CD14-positive monocyte (primary cell): Measurements from ENCODE around the gene C1S. TPM values are rescaled to one million over a fixed set of nuclear protein-coding genes. Genes with fewer than 3 reads are reported as not detected.

Experiments
- DNase-seq, 3 donors: peaks; one replicate each; pipeline ENCODE4 v3.0.0-alpha.2; 2011 to 2022
- H2AFZ ChIP-seq: 2 replicates; pipeline ENCODE4 v1.6.0; 2012; ENCODE audit warnings: mild to moderate bottlenecking, low read depth, low read length, inconsistent platforms; ENCODE audit not compliant: insufficient read depth, poor library complexity, severe bottlenecking
- H3K27ac ChIP-seq, 2 donors: 1 replicate in 1 of 2; 2 replicates in 1 of 2; pipeline ENCODE4 v1.5.1; 2012 to 2013; ENCODE audit warnings: low read length in 2 of 2, control low read depth in 1 of 2, inconsistent platforms in 1 of 2, low read depth in 1 of 2, mild to moderate bottlenecking in 1 of 2
- H3K27me3 ChIP-seq, 2 donors: one replicate each; pipeline versions ENCODE4 v1.6.0 to v1.6.1; 2011 to 2013; ENCODE audit warnings: low read length in 2 of 2; ENCODE audit not compliant: control insufficient read depth in 2 of 2, insufficient read depth in 2 of 2
- H3K36me3 ChIP-seq, 2 donors: replicated peaks in 1 of 2; 1 replicate in 1 of 2; 2 replicates in 1 of 2; pipeline versions ENCODE4 v1.5.1 to v1.6.1; 2012 to 2013; ENCODE audit warnings: low read length in 2 of 2, control low read depth in 1 of 2, inconsistent platforms in 1 of 2, mild to moderate bottlenecking in 1 of 2; ENCODE audit not compliant: insufficient read depth in 2 of 2, control insufficient read depth in 1 of 2
- H3K4me1 ChIP-seq, 2 donors: 1 replicate in 1 of 2; 2 replicates in 1 of 2; pipeline versions ENCODE4 v1.5.1 to v1.6.1; 2012 to 2013; ENCODE audit warnings: low read length in 2 of 2, control low read depth in 1 of 2, inconsistent platforms in 1 of 2, mild to moderate bottlenecking in 1 of 2, moderate library complexity in 1 of 2; ENCODE audit not compliant: insufficient read depth in 2 of 2, control insufficient read depth in 1 of 2
- H3K4me2 ChIP-seq: replicated peaks from 2 replicates; pipeline ENCODE3; 2012; ENCODE audit warnings: low read length, moderate library complexity, mild to moderate bottlenecking; ENCODE audit not compliant: poor library complexity, severe bottlenecking; ENCODE audit errors: extremely low read depth
- H3K4me3 ChIP-seq, 3 experiments: fragments of 200-600 bp in 1 of 3; sonication (generic) in 1 of 3; replicated peaks in 1 of 3; 1 replicate in 2 of 3; 2 replicates in 1 of 3; pipeline ENCODE4 v1.5.1; 2011 to 2013; ENCODE audit warnings: low read length in 3 of 3, mild to moderate bottlenecking in 3 of 3, control low read depth in 2 of 3, low read depth in 2 of 3, inconsistent platforms in 1 of 3, moderate library complexity in 1 of 3
- H3K79me2 ChIP-seq: 2 replicates; pipeline ENCODE4 v1.6.0; 2012; ENCODE audit warnings: mild to moderate bottlenecking, control low read depth, inconsistent platforms, low read length, moderate library complexity; ENCODE audit not compliant: insufficient read depth
- H3K9ac ChIP-seq: 2 replicates; pipeline ENCODE4 v1.6.0; 2017; ENCODE audit warnings: low read length, mild to moderate bottlenecking; ENCODE audit not compliant: insufficient read depth, poor library complexity, severe bottlenecking
- H3K9me3 ChIP-seq, 2 donors: replicated peaks in 1 of 2; 1 replicate in 1 of 2; 2 replicates in 1 of 2; pipeline versions ENCODE4 v1.5.1 to v1.6.1; 2012 to 2013; ENCODE audit warnings: low read length in 2 of 2, control low read depth in 1 of 2; ENCODE audit not compliant: control insufficient read depth in 1 of 2, insufficient read depth in 1 of 2
- H4K20me1 ChIP-seq: 2 replicates; pipeline ENCODE4 v1.6.0; 2012; ENCODE audit warnings: mild to moderate bottlenecking, low read length, control low read depth, moderate library complexity; ENCODE audit not compliant: insufficient read depth
- H3K27ac Mint-ChIP-seq, 7 donors: one replicate each; pipeline ENCODE4 v1.8.0; 2020; ENCODE audit warnings: mild to moderate bottlenecking in 7 of 7, mixed read lengths in 7 of 7, moderate library complexity in 6 of 7, inconsistent platforms in 2 of 7
- H3K27me3 Mint-ChIP-seq, 3 donors: one replicate each; pipeline ENCODE4 v1.8.0; 2021 to 2022; ENCODE audit warnings: low read depth in 3 of 3, mild to moderate bottlenecking in 3 of 3, mixed read lengths in 3 of 3, moderate library complexity in 3 of 3, inconsistent platforms in 1 of 3
- H3K36me3 Mint-ChIP-seq, 2 donors: one replicate each; pipeline ENCODE4 v1.8.0; 2020; ENCODE audit warnings: mixed read lengths in 2 of 2, inconsistent platforms in 1 of 2, mild to moderate bottlenecking in 1 of 2
- H3K4me1 Mint-ChIP-seq: one replicate; pipeline ENCODE4 v1.8.0; 2020; ENCODE audit warnings: mild to moderate bottlenecking, mixed read lengths
- H3K4me3 Mint-ChIP-seq, 2 donors: one replicate each; pipeline ENCODE4 v1.8.0; 2020; ENCODE audit warnings: mild to moderate bottlenecking in 2 of 2, mixed read lengths in 2 of 2, moderate library complexity in 1 of 2
- H3K9me3 Mint-ChIP-seq, 7 donors: one replicate each; pipeline ENCODE4 v1.8.0; 2020 to 2022; ENCODE audit warnings: mixed read lengths in 7 of 7, mild to moderate bottlenecking in 6 of 7, moderate library complexity in 6 of 7, inconsistent platforms in 2 of 7
- CTCF ChIP-seq: fragments of 200-600 bp; IDR thresholded peaks from one replicate; pipeline ENCODE4 v1.8.0; 2022; ENCODE audit warnings: antibody characterized with exemption, mild to moderate bottlenecking
- WGBS: methylation state at CpG from one replicate; pipeline ENCODE4 v1.1.5; 2013; ENCODE audit warnings: missing lambda C conversion rate; ENCODE audit not compliant: insufficient coverage; 5-methylcytosine and 5-hydroxymethylcytosine counted together
- intact Hi-C, 2 donors: fragments of 100-400 bp; cut with micrococcal nuclease; formaldehyde crosslinking; loops; one replicate each; pipeline versions ENCODE4 v1.15.0 to v1.15.1; 2023
- polyA plus RNA-seq, 3 donors: library from polyadenylated mRNA; depleted of rRNA in 1 of 3; unstranded in 2 of 3; stranded (reverse) in 1 of 3; fragments of 300-500 nt in 2 of 3; fragments of >200 nt in 1 of 3; fragmentation: Illumina TruSeq in 2 of 3; gene quantifications; 1 replicate in 2 of 3; 2 replicates in 1 of 3; pipeline ENCODE4 v1.2.3, GENCODE V29; 2012 to 2021

C1S gene
- polyA plus RNA-seq, 3 donors = 1.00 TPM; not detected in 2

GRCh38 chr12:7099290-7099996 lies 38.9 kb downstream of the C1S start:
- intact Hi-C loops = loop anchor here in 1 of 2 donors (10.0 kb wide), 1 partner anchor 75 kb away; no protein-coding TSS in a partner anchor
- H3K27me3 ChIP-seq = no peaks in the 10 kb centered on the region
- no peak overlapping the region for H3K9ac ChIP-seq
- no peak overlapping the region for H2AFZ ChIP-seq
- Mint-ChIP-seq H3K4me3 (peak overlapping the region in 1 of 2 donors; percentile 40), H3K27ac (peak overlapping the region in 4 of 7 donors; percentile 3 to 80 (median 43)), H3K27me3 (peaks cover 3 to 5% (median 4%) of the 10 kb centered on the region in 3 donors), H3K4me1 (peaks cover 16% of the 10 kb centered on the region), H3K36me3 (peaks cover 51 to 52% of the 10 kb centered on the region in 2 donors), H3K9me3 (no peaks in the 10 kb centered on the region)
- H3K9me3 ChIP-seq = no peaks in the 10 kb centered on the region
- no peak for TF ChIP-seq CTCF
- peaks cover 18 to 56% of the 10 kb centered on the region in 2 donors for H3K36me3 ChIP-seq
- peak; percentile 18 to 39 (median 32) for DNase-seq
- H3K4me3 ChIP-seq = no peak overlapping the region
- H3K4me2 ChIP-seq = no peak overlapping the region
- peak overlapping the region in 1 of 2 donors; percentile 25 for H3K27ac ChIP-seq
- WGBS = 85% methylated on average over 8 of the region's 9 CpGs
- no peaks in the 10 kb centered on the region for H3K79me2 ChIP-seq
- peaks cover 21% of the 10 kb centered on the region for H4K20me1 ChIP-seq
- peaks cover 9 to 11% of the 10 kb centered on the region in 2 donors for H3K4me1 ChIP-seq

DNA sequence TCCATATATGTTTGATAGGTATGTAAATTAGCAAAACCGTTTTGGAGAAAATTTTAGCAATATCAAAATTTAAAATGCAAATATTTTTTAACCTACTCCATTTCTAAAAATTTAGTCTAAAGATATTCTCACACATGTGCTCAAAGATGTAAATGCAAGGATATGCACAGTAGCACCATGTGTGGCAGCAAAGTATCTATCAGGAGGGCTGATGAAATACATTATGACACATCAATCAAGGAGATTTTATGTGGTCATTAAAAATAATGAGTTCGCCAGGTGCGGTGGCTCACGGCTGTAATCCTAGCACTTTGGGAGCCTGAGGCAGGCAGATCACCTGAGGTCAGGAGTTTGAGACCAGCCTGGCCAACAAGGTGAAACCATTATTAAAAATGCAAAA lies 39.7 kb downstream of the C1S start:
- no peak overlapping the region for H3K4me3 Mint-ChIP-seq
- Histone ChIP-seq H3K27ac (no peak overlapping the region), H3K4me2 (no peak overlapping the region), H3K4me1 (peaks cover 9 to 11% of the 10 kb centered on the region in 2 donors), H2AFZ (no peak overlapping the region), H4K20me1 (peaks cover 21% of the 10 kb centered on the region), H3K4me3 (no peak overlapping the region), H3K27me3 (no peaks in the 10 kb centered on the region), H3K36me3 (peaks cover 22 to 64% of the 10 kb centered on the region in 2 donors), H3K79me2 (peaks cover 5% of the 10 kb centered on the region), H3K9ac (no peak overlapping the region), H3K9me3 (no peaks in the 10 kb centered on the region)
- no peak for TF ChIP-seq CTCF
- peaks cover 2 to 4% (median 3%) of the 10 kb centered on the region in 3 donors for H3K27me3 Mint-ChIP-seq
- DNase-seq = no peak
- peaks cover 16% of the 10 kb centered on the region for H3K4me1 Mint-ChIP-seq
- no CpG with 5 or more reads among the region's 4 CpGs for WGBS
- intact Hi-C loops = no loop called here
- peaks cover 54 to 59% of the 10 kb centered on the region in 2 donors for H3K36me3 Mint-ChIP-seq
- no peak overlapping the region for H3K27ac Mint-ChIP-seq
- H3K9me3 Mint-ChIP-seq = no peaks in the 10 kb centered on the region
